HCT116 (cell line): ENCODE data around the gene PCBP1.

ENCODE experiments used
- CTCF ChIP-seq, 3 experiments: fragments of 200-600 bp in 1 of 3; sonication (generic) in 1 of 3; IDR thresholded peaks in 2 of 3; conservative IDR thresholded peaks in 1 of 3; 2 replicates each; pipeline ENCODE4 v1.5.1; 2012 to 2017; ENCODE audit warnings: low read depth in 2 of 3, low read length in 2 of 3, antibody characterized with exemption in 1 of 3, borderline replicate concordance in 1 of 3, control low read depth in 1 of 3, mild to moderate bottlenecking in 1 of 3, mixed read lengths in 1 of 3, mixed run types in 1 of 3, moderate library complexity in 1 of 3; ENCODE audit not compliant: insufficient read depth in 1 of 3
- EZH2 ChIP-seq: fragments of 200-600 bp; sonication (generic); IDR thresholded peaks from 2 replicates; pipeline ENCODE4 v1.6.1; 2017; ENCODE audit warnings: antibody characterized with exemption, mixed run types
- EZH2phosphoT487 ChIP-seq: fragments of 200-600 bp; IDR thresholded peaks from 2 replicates; pipeline ENCODE4 v1.6.1; 2018; ENCODE audit warnings: antibody characterized with exemption, borderline replicate concordance
- FOSL1 ChIP-seq: IDR thresholded peaks from 2 replicates; pipeline ENCODE4 v1.6.1; 2012; ENCODE audit warnings: low read depth
- JUND ChIP-seq: IDR thresholded peaks from 2 replicates; pipeline ENCODE4 v1.6.1; 2012
- POLR2A ChIP-seq: IDR thresholded peaks from 2 replicates; pipeline ENCODE4 v1.7.0; 2011; ENCODE audit warnings: borderline replicate concordance; ENCODE audit not compliant: insufficient read depth, insufficient read length; ENCODE audit errors: extremely low read depth
- POLR2AphosphoS5 ChIP-seq: IDR thresholded peaks from 2 replicates; pipeline ENCODE4 v1.6.1; 2011; ENCODE audit warnings: mild to moderate bottlenecking, low read depth, low read length, moderate library complexity
- RAD21 ChIP-seq: IDR thresholded peaks from 2 replicates; pipeline ENCODE4 v1.6.1; 2012; ENCODE audit warnings: low read depth, mild to moderate bottlenecking
- SIN3A ChIP-seq: IDR thresholded peaks from 2 replicates; pipeline ENCODE4 v1.6.1; 2012; ENCODE audit warnings: low read depth
- SRF ChIP-seq: IDR thresholded peaks from 2 replicates; pipeline ENCODE4 v1.6.1; 2012; ENCODE audit warnings: low read depth
- YY1 ChIP-seq: IDR thresholded peaks from 2 replicates; pipeline ENCODE4 v1.6.1; 2011; ENCODE audit warnings: low read length, low read depth, moderate library complexity, mild to moderate bottlenecking; ENCODE audit not compliant: insufficient replicate concordance; ENCODE audit errors: extremely low read depth

GRCh38 chr2:70047451-70047850, 39.8 kb upstream of the PCBP1 start:
- TF ChIP-seq JUND (no peak), EZH2phosphoT487 (no peak), RAD21 (no peak), EZH2 (no peak), SIN3A (no peak), CTCF (IDR thresholded peaks at IDR 0.05 in 2 of 3, conservative IDR thresholded peaks at IDR 0.05 in 1 of 3; ENCODE audit: borderline replicate concordance in 1 of 3, insufficient read depth in 1 of 3, low read depth in 2 of 3, low read length in 2 of 3) (no peak), YY1 (no peak), POLR2A (no peak), SRF (no peak), POLR2AphosphoS5 (no peak), FOSL1 (no peak)
